ENCODE data around the gene HEXIM1.
A peak's percentile ranks its signal among the peaks of the same experiment; 100 is the strongest.

Gene HEXIM1, protein sequence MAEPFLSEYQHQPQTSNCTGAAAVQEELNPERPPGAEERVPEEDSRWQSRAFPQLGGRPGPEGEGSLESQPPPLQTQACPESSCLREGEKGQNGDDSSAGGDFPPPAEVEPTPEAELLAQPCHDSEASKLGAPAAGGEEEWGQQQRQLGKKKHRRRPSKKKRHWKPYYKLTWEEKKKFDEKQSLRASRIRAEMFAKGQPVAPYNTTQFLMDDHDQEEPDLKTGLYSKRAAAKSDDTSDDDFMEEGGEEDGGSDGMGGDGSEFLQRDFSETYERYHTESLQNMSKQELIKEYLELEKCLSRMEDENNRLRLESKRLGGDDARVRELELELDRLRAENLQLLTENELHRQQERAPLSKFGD
- 37.8 to 169 reads per million in 2 donors for total RNA-seq

DNA sequence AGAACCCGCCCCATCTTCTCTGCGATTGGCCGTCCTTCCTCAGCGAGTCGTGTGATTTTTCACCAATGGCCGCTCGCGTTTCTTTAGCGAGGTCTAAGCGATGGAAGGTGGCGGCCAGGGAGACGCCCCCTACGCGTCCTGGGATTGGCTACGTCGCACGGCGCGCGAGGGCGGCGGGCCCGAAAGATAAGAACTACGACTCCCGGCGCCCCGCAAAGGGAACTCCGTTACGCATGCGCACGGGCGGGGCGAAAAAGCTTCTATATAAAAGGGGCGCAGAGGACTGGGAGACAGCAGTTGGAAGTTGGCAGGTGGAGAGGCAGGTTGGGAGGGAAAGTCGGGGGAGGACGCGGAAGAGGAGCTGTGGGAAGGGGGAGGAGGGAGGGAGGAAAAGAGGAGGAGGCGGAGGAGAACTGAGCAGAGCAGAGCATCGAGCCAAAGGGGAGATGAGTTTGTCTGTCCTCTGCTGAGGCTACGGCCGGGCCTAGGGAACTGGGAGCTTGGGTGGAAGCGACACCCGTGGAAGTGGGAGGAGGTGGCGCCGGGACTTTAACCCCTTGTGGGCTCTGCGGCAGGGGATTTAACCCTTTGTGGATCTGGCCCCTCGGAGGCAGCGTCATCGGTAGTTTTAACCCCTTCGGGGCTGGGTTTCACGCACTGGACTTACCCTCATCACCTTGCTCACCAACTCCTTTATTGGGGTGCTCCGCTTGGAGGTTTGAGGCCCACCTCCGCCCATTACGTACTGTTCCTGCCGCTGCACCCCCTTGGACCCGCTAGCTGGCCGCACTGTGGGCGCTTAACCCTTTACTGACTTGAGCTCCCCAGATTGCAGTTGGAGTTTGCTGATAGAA lies at the start of gene HEXIM1:
HEXIM1 (plus strand) TSS at position 293 of the 854 bp plus-strand sequence. CDS start 716 bp downstream, outside the sequence.
- DNase-seq, result peak; percentile 99

DNA sequence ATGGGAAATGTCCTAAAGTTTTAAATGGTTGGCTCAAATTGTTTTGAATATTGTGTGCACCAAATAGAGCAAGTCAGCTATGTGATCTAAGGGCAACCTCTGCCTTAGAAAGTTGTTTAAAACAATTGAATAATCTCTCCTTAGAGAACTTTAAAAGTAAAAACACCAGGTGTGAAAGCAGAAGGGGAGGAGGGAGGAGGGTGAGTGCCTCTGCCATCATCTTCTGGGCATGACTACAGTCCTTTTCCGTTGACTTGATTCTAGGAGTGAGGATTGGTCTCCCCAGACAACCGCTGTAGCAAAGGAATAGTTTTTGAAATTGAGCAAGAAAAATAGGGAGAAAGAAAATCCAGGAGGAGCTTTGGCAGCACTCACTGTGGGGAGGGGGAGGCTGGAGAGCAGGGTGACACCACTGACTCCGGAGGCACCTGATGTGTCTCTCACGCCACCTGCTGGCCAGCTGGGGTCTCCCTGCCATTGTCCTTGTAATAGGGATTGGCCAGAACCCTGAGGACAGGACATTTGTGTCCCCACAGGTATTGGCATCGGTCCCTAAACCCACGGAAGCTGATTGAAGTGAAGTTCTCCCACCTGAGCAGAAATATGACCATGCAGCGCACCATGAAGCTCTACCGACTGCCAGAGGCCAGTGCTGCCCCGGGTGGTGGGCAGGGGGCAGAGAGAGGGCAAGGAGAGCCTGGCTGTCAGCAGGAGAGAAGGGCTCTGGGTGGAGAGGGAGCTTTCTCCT lies 49.2 kb upstream of the HEXIM1 start:
- DNase-seq, result peak; percentile 71

DNA sequence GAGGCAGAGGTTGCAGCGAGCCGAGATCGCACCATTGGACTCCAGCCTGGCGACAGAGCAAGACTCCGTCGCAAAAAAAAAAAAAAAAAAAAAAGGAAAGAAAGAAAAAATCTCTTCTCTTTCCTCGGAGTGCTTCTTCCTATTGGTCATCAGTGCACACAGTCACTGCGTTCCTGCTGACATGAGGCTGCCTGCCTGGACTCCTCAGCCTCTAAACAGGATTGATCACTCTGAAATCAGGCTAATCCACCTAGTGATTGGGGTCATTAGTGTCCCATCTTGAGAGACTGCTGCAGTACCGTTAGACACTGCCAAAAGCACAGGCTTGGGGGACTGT lies 46.8 kb upstream of the HEXIM1 start:
- no peak for DNase-seq

DNA sequence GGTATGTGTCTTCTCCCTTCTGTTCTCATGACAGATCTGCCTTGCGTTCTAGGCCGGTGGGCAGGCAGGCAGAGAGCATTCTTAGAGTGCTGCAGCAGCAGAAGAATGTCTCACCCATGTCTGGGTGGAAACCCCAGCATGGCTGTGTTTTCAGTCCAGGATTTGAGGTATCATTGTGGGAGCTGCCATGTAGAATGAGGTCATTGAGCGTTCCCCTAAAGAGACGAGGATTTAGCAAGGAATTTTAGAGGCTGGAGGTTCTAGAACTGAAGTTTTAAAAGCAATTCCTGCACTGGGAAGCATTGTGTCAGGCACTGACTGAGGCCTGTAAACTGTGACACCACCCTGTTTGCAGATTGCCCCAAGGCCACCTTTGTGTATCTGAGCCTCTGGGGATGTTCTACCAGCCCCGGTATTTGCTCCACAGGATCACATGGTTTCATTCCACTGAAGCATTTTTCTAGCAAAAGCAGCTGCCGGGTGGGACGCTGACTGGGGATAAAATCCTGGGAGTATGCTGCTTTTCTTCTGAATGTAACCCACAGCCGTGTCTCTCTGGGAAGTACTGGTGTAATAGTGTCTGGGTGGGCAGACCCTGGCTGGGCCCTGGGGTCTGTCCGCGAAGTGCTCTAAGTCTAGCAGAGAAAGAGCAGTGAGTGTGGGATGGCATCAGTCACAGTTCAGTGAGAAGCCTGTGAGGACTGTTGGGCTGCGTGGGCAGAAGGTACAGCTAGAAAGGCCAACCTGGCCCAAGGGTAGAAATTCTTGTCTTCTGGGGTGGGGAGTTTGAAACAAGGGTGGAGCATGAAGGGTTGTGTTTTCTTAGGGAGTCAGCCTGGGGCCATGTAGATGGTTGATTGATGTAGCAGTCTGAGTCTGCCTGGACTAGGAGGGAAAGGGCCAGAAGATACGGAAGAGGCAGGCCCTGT lies 46.1 kb upstream of the HEXIM1 start:
- DNase-seq, result no peak

DNA sequence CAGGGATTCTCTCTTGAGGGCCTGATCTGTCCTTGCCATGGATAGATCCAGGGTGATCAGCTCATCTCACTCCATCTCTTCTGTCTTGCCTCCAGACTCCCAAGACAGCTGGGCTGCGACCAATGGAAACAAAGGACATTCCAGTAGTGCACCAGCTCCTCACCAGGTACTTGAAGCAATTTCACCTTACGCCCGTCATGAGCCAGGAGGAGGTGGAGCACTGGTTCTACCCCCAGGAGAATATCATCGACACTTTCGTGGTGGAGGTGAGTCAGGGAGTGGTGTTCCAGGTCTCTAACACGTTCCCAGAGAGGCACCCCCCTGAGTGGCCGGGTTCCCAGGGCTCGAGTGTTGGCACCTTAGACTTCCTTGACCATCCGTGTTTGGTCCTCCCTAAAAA lies 45.4 kb upstream of the HEXIM1 start:
- DNase-seq, result no peak

DNA sequence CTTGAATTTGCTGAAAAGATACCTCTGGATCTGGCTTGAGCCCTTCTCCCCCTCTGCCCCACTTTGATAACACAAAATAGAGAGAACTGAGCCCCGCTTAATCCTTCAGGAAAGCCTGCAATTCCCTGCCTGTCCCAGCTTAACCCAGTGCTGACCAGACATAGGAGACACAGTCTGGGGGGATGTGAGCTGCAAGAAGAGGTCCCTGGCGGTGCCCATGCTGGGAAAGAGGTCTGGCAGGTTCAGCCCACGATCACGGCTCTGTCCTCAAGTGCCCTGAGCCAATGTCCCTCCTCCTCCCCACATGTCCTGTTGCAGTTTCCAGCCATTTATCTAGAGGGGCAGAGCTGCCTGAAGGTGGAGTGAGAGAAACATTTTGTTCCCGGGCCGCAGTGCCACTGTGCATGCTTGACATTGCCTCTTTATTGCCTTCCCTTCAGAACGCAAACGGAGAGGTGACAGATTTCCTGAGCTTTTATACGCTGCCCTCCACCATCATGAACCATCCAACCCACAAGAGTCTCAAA lies 44.9 kb upstream of the HEXIM1 start:
- no peak for DNase-seq

DNA sequence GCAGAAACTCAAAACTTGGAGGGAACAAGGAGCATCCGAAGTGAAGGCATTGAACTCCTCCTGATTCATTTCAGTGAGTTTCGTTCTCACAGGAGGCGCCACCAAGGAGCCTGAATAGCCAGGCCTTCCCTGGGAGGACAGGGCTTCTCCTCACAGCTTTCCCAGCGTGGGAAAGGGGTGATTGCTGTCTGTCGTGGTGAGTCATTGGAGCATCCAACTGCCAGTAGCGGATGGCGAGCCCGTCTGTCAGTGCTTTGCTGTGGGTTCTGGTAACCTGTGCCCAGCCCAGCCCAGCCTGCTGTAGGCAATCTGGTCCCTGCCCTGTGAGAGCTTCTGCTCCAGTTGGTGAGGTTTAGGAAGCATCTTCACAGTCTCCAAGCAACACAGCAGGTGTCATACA lies 44.2 kb upstream of the HEXIM1 start:
- DNase-seq, result no peak

DNA sequence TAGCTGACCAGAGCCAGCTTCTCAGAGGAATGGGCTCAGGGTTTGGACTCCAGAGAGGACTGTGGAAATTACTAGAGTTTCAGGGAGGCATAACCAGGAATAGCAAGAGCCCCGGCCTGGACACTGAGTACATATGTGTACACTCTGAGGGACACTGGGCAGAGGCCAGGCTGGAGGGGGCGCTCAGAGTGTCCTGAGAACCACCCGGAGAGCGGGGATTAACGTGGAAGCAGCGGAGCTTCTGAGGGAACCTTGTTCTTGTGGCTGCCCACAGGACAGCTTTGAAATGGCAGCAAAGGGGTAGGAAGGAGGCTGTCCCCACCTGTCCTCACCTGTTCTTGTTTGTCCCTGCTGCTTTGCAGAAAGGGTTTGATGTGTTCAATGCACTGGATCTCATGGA lies 43.8 kb upstream of the HEXIM1 start:
- DNase-seq, result no peak

DNA sequence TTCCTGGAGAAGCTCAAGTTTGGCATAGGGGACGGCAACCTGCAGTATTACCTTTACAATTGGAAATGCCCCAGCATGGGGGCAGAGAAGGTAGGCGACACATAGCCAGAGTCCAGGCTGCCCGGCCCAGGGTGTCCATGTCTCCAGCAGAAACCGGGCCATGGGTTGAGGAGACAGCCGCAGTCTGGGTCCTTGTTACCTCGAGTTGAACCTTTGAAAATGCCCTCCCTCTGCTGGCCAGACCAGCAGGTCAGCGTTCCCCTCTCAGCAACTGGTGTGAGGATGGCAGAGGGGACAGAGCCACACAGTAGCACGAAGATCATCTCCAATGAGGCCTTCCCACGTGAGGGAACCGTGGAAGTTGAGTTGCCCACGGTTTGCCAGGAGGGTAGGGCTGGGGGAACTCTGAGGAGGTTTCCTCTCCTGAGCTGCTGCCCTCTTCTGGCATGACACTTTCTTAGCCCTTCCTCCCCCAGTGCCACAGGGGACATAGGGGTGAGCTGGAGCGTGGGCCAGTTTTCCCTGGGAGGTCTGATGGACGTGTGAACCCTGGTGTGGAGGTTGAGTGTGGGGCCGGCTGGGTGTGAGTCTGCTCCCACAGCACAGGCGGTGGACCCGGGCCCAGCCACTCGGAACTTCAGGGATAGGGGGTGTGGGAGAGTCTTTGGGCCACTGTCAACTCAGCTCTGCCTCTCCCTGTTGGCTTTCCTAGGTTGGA lies 43.2 kb upstream of the HEXIM1 start:
- DNase-seq, result no peak

DNA sequence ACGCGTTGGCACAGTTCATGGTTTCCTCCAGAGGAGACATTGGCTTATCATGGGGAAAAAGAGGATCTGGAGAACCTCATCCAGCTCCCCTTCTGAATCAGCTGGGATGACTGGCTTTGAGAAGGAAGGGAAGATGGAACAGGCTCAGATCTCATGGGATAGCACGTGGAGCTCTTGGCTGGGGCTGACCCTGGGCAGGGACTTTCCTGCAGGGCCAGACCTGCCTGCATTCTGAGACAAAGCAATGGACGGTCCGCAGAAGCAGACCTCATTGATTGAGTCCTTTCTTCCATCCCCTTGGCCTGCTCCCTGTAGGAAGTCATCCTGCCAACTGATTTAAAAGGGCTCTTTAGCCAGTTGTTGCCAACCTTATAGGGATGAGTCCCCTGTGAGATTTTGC lies 42.2 kb upstream of the HEXIM1 start:
- no peak for DNase-seq

DNA sequence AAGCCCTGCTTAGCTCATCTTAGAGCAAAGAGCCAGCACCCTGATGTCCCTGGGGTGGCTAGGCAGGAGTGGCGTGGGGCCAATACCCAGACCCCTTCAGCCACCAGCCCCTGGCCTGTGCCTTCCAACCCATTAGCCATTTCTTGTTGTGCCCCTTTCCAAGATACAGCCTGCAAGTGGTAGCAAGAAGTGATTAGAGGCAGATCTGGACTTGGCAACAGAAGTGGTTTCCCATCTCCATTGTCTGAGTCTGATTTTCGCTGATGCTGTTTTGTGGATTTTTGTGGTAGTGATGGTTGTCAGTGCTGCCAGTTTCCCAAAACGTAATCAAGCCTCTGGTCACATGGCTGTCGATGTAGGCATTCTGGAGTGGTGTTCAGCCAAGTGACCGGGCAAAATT lies 41.7 kb upstream of the HEXIM1 start:
- DNase-seq, result no peak

DNA sequence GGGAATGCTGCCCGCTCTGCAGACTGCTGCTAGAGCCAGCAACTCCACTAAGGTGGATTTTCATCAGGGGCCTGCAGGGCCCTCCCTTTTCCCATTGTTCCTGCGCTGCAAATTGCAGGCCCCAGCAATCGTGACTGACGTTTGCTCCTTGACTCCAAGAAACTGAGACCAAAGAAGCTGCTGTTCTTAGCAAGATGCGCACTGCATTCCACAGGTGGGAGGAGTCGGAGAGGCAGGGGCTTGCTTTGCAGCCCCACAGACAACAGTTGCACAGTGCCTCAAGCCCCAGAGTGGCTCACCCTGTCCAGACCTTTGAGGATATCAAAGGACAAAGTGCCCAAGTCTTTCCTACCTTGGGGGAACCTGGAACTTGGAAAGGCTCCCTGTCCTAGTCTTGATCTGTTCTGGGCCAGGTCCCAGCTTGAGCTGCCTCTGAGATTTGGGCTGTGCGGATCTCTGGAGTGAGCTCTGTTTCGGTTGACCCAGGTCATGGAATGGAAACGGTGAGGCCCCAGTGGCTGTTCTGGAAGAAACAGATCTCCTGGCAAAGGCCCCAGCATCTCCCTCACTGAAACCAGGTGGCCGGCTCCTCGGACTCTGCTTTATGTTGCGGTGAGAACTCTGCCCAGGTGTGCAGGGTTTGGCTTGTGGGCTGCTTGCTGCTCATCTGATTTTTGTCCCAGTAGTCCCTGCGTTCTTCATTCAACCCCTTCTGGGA lies 40.8 kb upstream of the HEXIM1 start:
- DNase-seq, result no peak

DNA sequence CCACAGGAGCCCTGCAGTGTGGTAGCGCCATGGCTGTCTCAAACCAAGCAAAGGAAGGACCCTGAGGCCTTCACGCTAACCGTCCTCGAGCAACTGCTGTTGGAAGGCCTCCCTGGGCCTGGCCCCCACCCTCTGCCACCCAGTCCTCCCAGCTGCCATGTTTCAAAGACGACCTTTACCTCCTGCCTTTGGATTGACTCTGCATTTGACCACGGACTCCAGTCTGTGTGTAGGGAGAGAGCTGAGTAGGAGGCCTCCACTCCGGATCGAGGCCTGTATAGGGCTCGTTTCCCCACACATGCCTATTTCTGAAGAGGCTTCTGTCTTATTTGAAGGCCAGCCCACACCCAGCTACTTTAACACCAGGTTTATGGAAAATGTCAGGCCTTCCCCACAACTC lies 40.2 kb upstream of the HEXIM1 start:
- DNase-seq, result no peak

DNA sequence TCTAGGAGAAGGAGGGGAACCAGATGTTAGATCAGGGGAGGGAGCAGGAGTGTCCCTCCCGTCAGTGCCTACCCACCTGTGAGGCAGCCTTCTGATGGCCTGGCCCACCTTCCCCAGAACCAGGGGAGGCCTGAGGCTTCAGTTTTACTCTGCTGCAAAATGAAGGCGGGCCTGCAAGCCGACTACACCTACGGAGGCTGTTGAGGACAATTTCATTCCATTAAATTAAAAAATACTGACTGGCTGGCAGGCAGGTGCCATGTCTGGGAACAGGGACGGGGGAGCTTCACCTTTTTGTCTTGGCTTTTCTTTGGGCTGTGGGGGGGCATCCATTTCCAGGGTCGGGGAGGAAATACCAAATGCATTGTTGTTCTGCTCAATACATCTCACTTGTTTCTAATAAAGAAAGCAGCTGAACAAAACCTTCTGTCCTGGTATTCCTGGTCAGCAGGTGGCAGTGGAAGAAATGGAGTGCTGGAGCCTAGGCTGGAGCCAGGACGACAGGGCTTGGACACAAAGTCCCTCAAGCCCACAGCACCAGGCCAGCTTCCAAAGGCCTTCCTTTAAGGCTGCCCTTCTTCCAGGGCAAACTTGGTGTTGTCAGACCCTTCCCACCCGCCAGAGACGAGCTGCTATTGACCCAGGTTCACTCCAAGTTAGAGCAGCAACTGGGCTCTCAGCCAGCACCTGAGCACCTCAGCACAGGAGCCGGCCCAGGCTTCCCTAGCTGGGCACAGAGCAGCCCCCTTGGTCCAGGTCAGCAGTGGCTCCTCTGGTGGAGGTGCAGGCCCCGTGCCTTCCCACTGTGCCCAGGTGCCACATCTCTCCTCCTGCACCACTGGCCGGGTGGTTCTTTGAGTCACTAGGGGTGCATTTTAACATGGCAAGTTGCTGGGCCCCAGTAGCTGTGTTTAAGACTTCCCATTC lies 39.4 kb upstream of the HEXIM1 start:
- DNase-seq, result no peak

DNA sequence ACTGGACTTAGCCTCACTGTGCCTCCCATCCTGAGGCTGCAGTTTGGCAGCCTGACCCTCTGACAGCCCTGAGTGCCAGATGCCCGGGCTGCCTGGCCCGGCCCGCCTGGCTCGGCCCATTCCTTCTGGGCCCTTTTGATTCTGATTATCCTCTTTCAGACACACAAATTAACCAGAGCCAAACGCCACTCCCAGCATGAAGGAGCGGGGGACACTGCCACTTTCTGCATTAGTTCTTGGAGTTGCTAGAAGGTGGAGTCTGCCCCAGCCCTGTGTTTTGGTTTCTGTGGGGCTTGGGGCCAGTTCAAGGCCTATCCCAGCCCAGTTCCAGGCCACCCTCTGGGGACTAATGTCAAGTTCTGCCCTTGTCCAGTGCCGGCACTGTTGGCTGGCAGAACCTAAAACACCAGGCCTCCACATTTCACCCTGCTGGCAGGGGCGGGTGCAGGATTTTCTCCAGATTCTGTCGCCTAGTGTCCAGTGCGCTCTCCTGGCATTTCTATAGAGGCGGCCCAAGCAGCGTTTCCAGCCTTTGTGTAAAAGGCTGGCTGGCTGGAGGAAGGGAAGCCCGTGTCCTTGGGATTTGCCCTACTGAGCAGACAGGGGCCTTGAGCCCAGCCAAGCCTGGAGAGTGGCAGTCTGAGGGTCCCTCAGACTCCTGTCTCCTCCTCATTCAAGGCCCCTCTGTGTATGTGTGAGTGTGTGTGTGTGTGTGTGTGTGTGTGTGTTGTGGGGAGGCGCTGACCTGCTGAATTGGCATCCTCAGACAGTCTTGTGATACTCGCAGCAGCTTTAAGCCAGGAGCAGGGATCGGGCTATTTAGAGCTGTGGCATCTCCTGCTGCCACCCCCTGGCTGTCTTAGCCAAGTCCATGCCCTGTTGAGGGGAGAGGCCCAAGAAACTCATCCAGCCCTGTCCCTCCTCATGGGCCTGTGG lies 37.3 kb upstream of the HEXIM1 start:
- no peak for DNase-seq

DNA sequence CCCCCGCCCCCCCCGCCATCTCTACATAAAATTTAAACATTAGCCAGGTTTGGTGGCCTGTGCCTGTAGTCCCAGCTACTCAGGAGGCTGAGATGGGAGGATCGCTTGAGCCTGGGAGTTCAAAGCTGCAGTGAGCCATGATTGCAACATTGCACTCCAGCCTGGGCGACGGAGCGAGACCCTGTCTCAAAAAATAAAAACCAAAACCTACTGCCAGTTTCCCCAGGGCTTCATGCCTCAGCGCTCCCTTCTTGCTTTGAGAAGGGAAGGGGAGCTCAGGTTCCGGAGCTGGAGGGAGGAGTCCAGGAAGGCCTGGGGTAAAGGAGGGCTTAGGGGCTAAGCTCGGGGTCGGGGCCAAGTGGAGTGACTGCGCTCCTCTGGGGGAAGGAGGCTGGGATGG lies 36.4 kb upstream of the HEXIM1 start:
- no peak for DNase-seq

DNA sequence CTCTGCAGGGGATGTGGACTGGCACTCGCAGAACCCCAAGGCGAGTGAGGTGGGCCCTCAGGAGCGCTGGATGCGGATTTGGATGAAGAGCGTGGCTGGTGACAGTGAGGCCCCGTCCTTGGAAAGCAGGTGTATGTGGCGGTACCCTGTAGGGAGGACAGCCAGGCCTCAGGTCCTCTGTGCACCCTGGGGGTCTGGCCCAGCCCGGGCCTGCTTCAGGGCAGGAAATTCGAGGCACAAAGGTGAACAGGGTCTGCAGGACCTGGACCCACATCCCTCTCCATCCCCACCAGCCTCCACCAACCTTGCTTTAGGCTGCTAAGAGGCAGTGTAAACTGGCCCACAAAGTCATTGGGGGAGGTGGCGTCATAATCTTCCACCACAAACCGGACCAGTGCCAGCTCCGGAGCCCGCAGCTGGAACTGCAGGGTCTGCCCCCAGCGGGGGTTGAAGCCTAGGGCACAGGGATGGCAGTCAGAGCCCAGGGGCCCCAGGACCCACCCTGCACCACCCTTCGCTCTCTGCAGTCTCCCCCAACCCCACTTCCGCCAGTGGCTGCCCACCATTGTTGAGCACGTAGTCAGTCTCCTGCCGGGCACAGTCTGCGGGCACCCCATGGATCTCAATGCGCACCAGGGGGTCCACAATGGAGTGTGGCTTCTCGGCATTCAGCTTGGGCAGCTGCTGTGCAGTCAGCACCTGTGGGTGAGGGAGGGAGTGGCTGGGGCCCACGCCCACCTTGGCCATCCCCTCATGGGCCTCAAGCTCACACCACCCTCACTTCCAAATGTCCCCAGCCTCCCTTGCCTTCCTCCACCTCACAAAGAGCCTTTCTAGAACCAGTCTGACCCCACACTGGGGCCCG lies 35.5 kb upstream of the HEXIM1 start:
- no peak for DNase-seq

DNA sequence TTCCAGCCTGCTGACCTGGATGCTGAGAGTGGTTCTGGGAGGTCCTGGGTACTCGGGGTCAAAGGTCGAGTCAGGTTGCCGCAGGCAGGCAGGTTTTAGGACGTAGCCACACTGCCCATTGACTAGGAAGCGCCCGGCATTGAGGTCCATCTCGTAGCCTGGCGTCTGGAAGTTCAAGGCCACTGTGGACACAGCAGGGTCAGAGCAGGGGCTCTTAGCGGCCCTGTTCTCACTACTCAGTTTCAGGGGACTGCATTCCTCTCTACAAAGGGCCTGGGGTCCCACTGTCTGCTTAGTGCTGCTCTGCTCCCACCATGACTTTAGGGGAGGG lies 34.9 kb upstream of the HEXIM1 start:
- no peak for DNase-seq
